IMR-90 (cell line): ENCODE results near the gene ZNRF3. TPM values are rescaled to one million over a fixed set of nuclear protein-coding genes. Genes with fewer than 3 reads are reported as not detected.

Source experiments
- ATAC-seq: fragments of 200-7000 bp; cut with Tn5 transposase; 2 replicates; pipeline ENCODE4 v1.9.1; 2020; ENCODE audit warnings: low read depth, mild to moderate bottlenecking, moderate library complexity
- BruUV-seq: library from RNA; stranded (reverse); fragments of 400-500 nt; replicated peaks from 2 replicates; lab custom pipeline; 2021; lab: Mats Ljungman, UMichigan
- CTCF ChIA-PET: fragments of 300-600 bp; formaldehyde crosslinking; extraction: SDS; loops from one replicate; lab custom pipeline; 2021; ENCODE audit warnings: antibody characterized with exemption; lab: Yijun Ruan, JAX
- POLR2A ChIA-PET: fragments of 300-600 bp; sonication (Branson Sonifier 250); formaldehyde crosslinking; loops from one replicate; lab custom pipeline; 2022; ENCODE audit warnings: antibody characterized with exemption; ENCODE audit not compliant: unreplicated experiment; lab: Charles Lee
- DNase-seq: peaks from one replicate; pipeline ENCODE4 v3.0.0; 2013
- H2AFZ ChIP-seq: replicated peaks from 2 replicates; pipeline ENCODE3; 2013; ENCODE audit warnings: low read length, mild to moderate bottlenecking; ENCODE audit not compliant: poor library complexity
- H2AK5ac ChIP-seq: 2 replicates; pipeline ENCODE4 v1.6.1; 2013; ENCODE audit warnings: low read depth, low read length, inconsistent platforms
- H2AK9ac ChIP-seq: replicated peaks from 2 replicates; pipeline ENCODE3; 2013; ENCODE audit warnings: mild to moderate bottlenecking, low read depth, low read length, moderate library complexity; ENCODE audit not compliant: poor library complexity
- H2BK120ac ChIP-seq: 2 replicates; pipeline ENCODE4 v1.6.1; 2013; ENCODE audit warnings: low read depth, low read length, inconsistent platforms
- H2BK15ac ChIP-seq: 3 replicates; pipeline ENCODE4 v1.6.1; 2013; ENCODE audit warnings: low read depth, low read length, inconsistent platforms
- H2BK20ac ChIP-seq: 2 replicates; pipeline ENCODE4 v1.6.1; 2013; ENCODE audit warnings: low read depth, mild to moderate bottlenecking, inconsistent platforms, low read length, moderate library complexity
- H2BK5ac ChIP-seq: 2 replicates; pipeline ENCODE4 v1.6.1; 2013; ENCODE audit warnings: mild to moderate bottlenecking, low read depth, low read length, inconsistent platforms; ENCODE audit not compliant: poor library complexity, severe bottlenecking
- H3K14ac ChIP-seq: replicated peaks from 2 replicates; pipeline ENCODE4 v1.6.1; 2013; ENCODE audit warnings: low read depth, low read length, inconsistent platforms
- H3K18ac ChIP-seq: 2 replicates; pipeline ENCODE4 v1.6.1; 2013; ENCODE audit warnings: low read depth, low read length, control low read depth
- H3K23ac ChIP-seq: 2 replicates; pipeline ENCODE4 v1.6.1; 2013; ENCODE audit warnings: low read depth, low read length, inconsistent platforms
- H3K27ac ChIP-seq: 2 replicates; pipeline ENCODE4 v1.5.1; 2013; ENCODE audit warnings: mild to moderate bottlenecking, control low read depth, low read length; ENCODE audit not compliant: insufficient read depth
- H3K27me3 ChIP-seq: 2 replicates; pipeline ENCODE4 v1.6.1; 2013; ENCODE audit warnings: low read length; ENCODE audit not compliant: control insufficient read depth, insufficient read depth
- H3K36me3 ChIP-seq: 2 replicates; pipeline ENCODE4 v1.6.1; 2013; ENCODE audit warnings: low read length, mixed read lengths; ENCODE audit not compliant: control insufficient read depth, insufficient read depth
- H3K4ac ChIP-seq: 2 replicates; pipeline ENCODE4 v1.6.1; 2013; ENCODE audit warnings: low read depth, low read length, inconsistent platforms
- H3K4me1 ChIP-seq: 2 replicates; pipeline ENCODE4 v1.6.1; 2013; ENCODE audit warnings: low read length, mixed read lengths; ENCODE audit not compliant: control insufficient read depth, insufficient read depth
- H3K4me2 ChIP-seq: 2 replicates; pipeline ENCODE4 v1.6.1; 2013; ENCODE audit warnings: low read depth, mild to moderate bottlenecking, control low read depth, low read length, moderate library complexity
- H3K4me3 ChIP-seq: 2 replicates; pipeline ENCODE4 v1.5.1; 2013; ENCODE audit warnings: low read depth, mild to moderate bottlenecking, control low read depth, low read length, moderate library complexity; ENCODE audit not compliant: insufficient read depth
- H3K56ac ChIP-seq: 2 replicates; pipeline ENCODE4 v1.6.1; 2013; ENCODE audit warnings: low read length, inconsistent platforms; ENCODE audit not compliant: insufficient read depth; ENCODE audit errors: extremely low read depth
- H3K79me1 ChIP-seq, 2 experiments: 2 replicates each; pipeline ENCODE4 v1.6.1; 2013; ENCODE audit warnings: low read length in 2 of 2, inconsistent platforms in 1 of 2, low read depth in 1 of 2
- H3K9ac ChIP-seq: 2 replicates; pipeline ENCODE4 v1.6.1; 2013; ENCODE audit warnings: low read depth, low read length, control low read depth
- H3K9me1 ChIP-seq: 2 replicates; pipeline ENCODE4 v1.6.1; 2013; ENCODE audit warnings: low read length, inconsistent platforms; ENCODE audit not compliant: insufficient read depth
- H3K9me3 ChIP-seq: 2 replicates; pipeline ENCODE4 v1.6.1; 2013; ENCODE audit warnings: low read length; ENCODE audit not compliant: control insufficient read depth, insufficient read depth
- H4K20me1 ChIP-seq: 2 replicates; pipeline ENCODE4 v1.6.1; 2013; ENCODE audit warnings: low read length, inconsistent platforms; ENCODE audit not compliant: insufficient read depth
- H4K5ac ChIP-seq: 2 replicates; pipeline ENCODE4 v1.6.1; 2013; ENCODE audit warnings: mild to moderate bottlenecking, low read depth, low read length, control low read depth
- H4K8ac ChIP-seq, 2 experiments: 2 replicates each; pipeline ENCODE4 v1.6.1; 2013; ENCODE audit warnings: low read depth in 2 of 2, low read length in 2 of 2, control low read depth in 1 of 2, inconsistent platforms in 1 of 2
- H4K91ac ChIP-seq: 2 replicates; pipeline ENCODE4 v1.6.1; 2013; ENCODE audit warnings: low read depth, low read length, inconsistent platforms; ENCODE audit not compliant: insufficient read depth
- CEBPB ChIP-seq: IDR thresholded peaks from 2 replicates; pipeline ENCODE4 v1.6.1; 2012; ENCODE audit warnings: low read depth, low read length, improper control_type of control experiment
- CHD1 ChIP-seq: IDR thresholded peaks from 2 replicates; pipeline ENCODE4 v1.6.1; 2012; ENCODE audit warnings: low read depth, low read length, improper control_type of control experiment
- ELK1 ChIP-seq: fragments of 150-350 bp; IDR thresholded peaks from 2 replicates; pipeline ENCODE4 v1.6.1; 2016; ENCODE audit warnings: low read depth, mild to moderate bottlenecking, low read length, moderate library complexity, borderline replicate concordance
- MXI1 ChIP-seq: IDR thresholded peaks from 2 replicates; pipeline ENCODE4 v1.6.1; 2012; ENCODE audit warnings: low read depth, mild to moderate bottlenecking, low read length, moderate library complexity, borderline replicate concordance
- NFE2L2 ChIP-seq: fragments of 150-350 bp; IDR thresholded peaks from 2 replicates; pipeline ENCODE4 v1.6.1; 2016; ENCODE audit warnings: low read depth, mild to moderate bottlenecking, low read length
- RAD21 ChIP-seq: IDR thresholded peaks from 2 replicates; pipeline ENCODE4 v1.6.1; 2012; ENCODE audit warnings: low read length, improper control_type of control experiment
- RCOR1 ChIP-seq: IDR thresholded peaks from 2 replicates; pipeline ENCODE4 v1.6.1; 2012; ENCODE audit warnings: mild to moderate bottlenecking, low read length, improper control_type of control experiment; ENCODE audit not compliant: insufficient replicate concordance
- SMC3 ChIP-seq: fragments of 150-350 bp; IDR thresholded peaks from 2 replicates; pipeline ENCODE4 v1.6.1; 2016; ENCODE audit warnings: low read depth, mild to moderate bottlenecking, antibody characterized with exemption, low read length, moderate library complexity
- USF2 ChIP-seq: fragments of 150-350 bp; IDR thresholded peaks from 2 replicates; pipeline ENCODE4 v1.6.1; 2017; ENCODE audit warnings: mild to moderate bottlenecking, antibody characterized with exemption, low read length, low read depth
- WGBS, 2 experiments: methylation state at CpG; one replicate each; pipeline versions ENCODE4 v1.1.5 to v1.1.7; 2013; ENCODE audit warnings: missing lambda C conversion rate in 2 of 2; ENCODE audit not compliant: insufficient read length in 1 of 2; ENCODE audit errors: extremely low coverage in 2 of 2; 5-methylcytosine and 5-hydroxymethylcytosine counted together
- dilution Hi-C: fragments of 300-500 bp; cut with HindIII; formaldehyde crosslinking; loops from one replicate; pipeline ENCODE4 v1.14.3; 2018; ENCODE audit warnings: low sequenced_read_pairs; ENCODE audit not compliant: unreplicated experiment
- in situ Hi-C: fragments of 300-500 bp; cut with MboI; formaldehyde crosslinking; loops from 3 replicates; pipeline ENCODE4 v1.14.3; 2019; ENCODE audit warnings: low sequenced_read_pairs, inconsistent platforms, mixed read lengths
- intact Hi-C: fragments of 100-400 bp; cut with micrococcal nuclease; formaldehyde crosslinking; loops from 2 replicates; pipeline ENCODE4 v1.10.0; 2022
- polyA plus RNA-seq, 3 experiments: library from polyadenylated mRNA; depleted of rRNA; stranded (reverse); fragments of >200 nt; gene quantifications; 2 replicates each; pipeline ENCODE4 v1.2.3, GENCODE V29; 2012; ENCODE audit warnings: low replicate concordance in 1 of 3
- total RNA-seq: library from RNA; depleted of rRNA; stranded (reverse); fragments of >200 nt; gene quantifications from 2 replicates; pipeline ENCODE4 v1.2.3, GENCODE V29; 2012

The ZNRF3 gene
- total and polyA plus RNA-seq, 2 of the 4 experiments (the other 2 are of a cell fraction), result 1.4 to 2.4 TPM

GRCh38 chr22:29102300-29102699, 218.9 kb downstream of the ZNRF3 start (continued):
- no peak for TF ChIP-seq RAD21

- Histone ChIP-seq H3K4me2 (no peak overlapping the region), H3K4me1 (peaks cover 2% of the 10 kb centered on the region; the same call in 1 of the 2 replicates), H3K14ac (no peak overlapping the region), H2BK120ac (no peak overlapping the region), H3K4me3 (no peak overlapping the region), H3K27me3 (no peaks in the 10 kb centered on the region), H2BK20ac (no peak overlapping the region), H2AK9ac (no peak overlapping the region), H3K23ac (no peak overlapping the region), H4K91ac (no peak overlapping the region), H3K9me1 (no peaks in the 10 kb centered on the region), H3K9me3 (no peaks in the 10 kb centered on the region), H2BK5ac (no peak overlapping the region), H3K18ac (no peak overlapping the region), H3K36me3 (peaks cover 4% of the 10 kb centered on the region; the same call in 1 of the 2 replicates), H3K27ac (no peak overlapping the region), H4K8ac (no peak overlapping the region), H3K9ac (no peak overlapping the region), H4K5ac (no peak overlapping the region), H4K20me1 (no peaks in the 10 kb centered on the region), H3K4ac (no peak overlapping the region), H3K79me1 (no peaks in the 10 kb centered on the region), H2AK5ac (no peak overlapping the region), H2AFZ (no peak overlapping the region), H3K56ac (no peak overlapping the region), H2BK15ac (no peak overlapping the region)
- ChIA-PET CTCF (no interaction called here), POLR2A (no interaction called here)
- DNase-seq, result no peak
- BruUV-seq, result no TSS peak
- in situ Hi-C loops, result no loop called here
- TF ChIP-seq ELK1 (no peak), CHD1 (no peak), SMC3 (no peak), MXI1 (no peak), NFE2L2 (no peak), RCOR1 (no peak), USF2 (no peak), CEBPB (no peak)
- intact Hi-C loops, result no loop called here
- dilution Hi-C loops, result no loop called here
- ATAC-seq, result no peak
- WGBS, 2 experiments, result 75% methylated on average over 1 of the region's 1 CpG; no CpG with 5 or more reads in 1 of the 2 experiments
Measured at GRCh38 chr22:29103121-29103520, 219.7 kb downstream of the ZNRF3 start.
